Kidney (tissue), 14 donors: ENCODE data around the gene ABCB6. TPM values are rescaled to one million over a fixed set of nuclear protein-coding genes. Genes with fewer than 3 reads are reported as not detected.

Experiments used
- DNase-seq, 5 donors: peaks; one replicate each; pipeline ENCODE4 v3.0.0-alpha.2; 2013 to 2020
- FAIRE-seq: peaks from 2 replicates; lab custom pipeline; 2012; peaks lifted over from hg19 to GRCh38; lab: Jason Lieb, UNC
- H3K27ac ChIP-seq, 2 donors: one replicate each; pipeline ENCODE4 v1.7.0; 2013; ENCODE audit warnings: low read depth in 2 of 2, low read length in 2 of 2, inconsistent platforms in 1 of 2
- H3K27me3 ChIP-seq: one replicate; pipeline ENCODE4 v1.7.1; 2013; ENCODE audit warnings: low read length, inconsistent platforms; ENCODE audit not compliant: control insufficient read depth, insufficient read depth
- H3K36me3 ChIP-seq, 3 donors: one replicate each; pipeline versions ENCODE4 v1.7.0 to v1.7.1; 2013; ENCODE audit warnings: low read length in 3 of 3, control low read depth in 1 of 3, inconsistent platforms in 1 of 3; ENCODE audit not compliant: insufficient read depth in 3 of 3, control insufficient read depth in 2 of 3
- H3K4me1 ChIP-seq, 3 donors: one replicate each; pipeline versions ENCODE4 v1.7.0 to v1.7.1; 2013; ENCODE audit warnings: low read length in 3 of 3, inconsistent platforms in 1 of 3, low read depth in 1 of 3; ENCODE audit not compliant: control insufficient read depth in 2 of 3, insufficient read depth in 2 of 3
- H3K4me3 ChIP-seq, 3 donors: one replicate each; pipeline versions ENCODE4 v1.7.0 to v1.8.1; 2013; ENCODE audit warnings: low read length in 3 of 3, control low read depth in 1 of 3, inconsistent platforms in 1 of 3
- H3K9ac ChIP-seq, 3 donors: one replicate each; pipeline versions ENCODE4 v1.7.0 to v1.7.1; 2013; ENCODE audit warnings: low read length in 3 of 3, control low read depth in 1 of 3, inconsistent platforms in 1 of 3
- H3K9me3 ChIP-seq, 3 donors: one replicate each; pipeline versions ENCODE4 v1.7.0 to v1.7.1; 2013; ENCODE audit warnings: low read length in 3 of 3, control low read depth in 1 of 3, inconsistent platforms in 1 of 3; ENCODE audit not compliant: control insufficient read depth in 2 of 3, insufficient read depth in 1 of 3
- intact Hi-C: fragments of 100-400 bp; cut with DNase I; formaldehyde crosslinking; loops from one replicate; pipeline ENCODE4 v1.11.1; 2022
- polyA plus RNA-seq: library from polyadenylated mRNA; stranded (reverse); fragments of 350-450 nt; fragmentation: Illumina TruSeq; extraction: RNeasy Lipid Tissue Mini Kit (QIAGEN cat#74804); gene quantifications from one replicate; pipeline ENCODE4 v1.2.3, GENCODE V29; 2014; ENCODE audit warnings: low read depth, low replicate concordance; ENCODE audit not compliant: insufficient read depth
- total RNA-seq: library from RNA; stranded (reverse); fragmentation: NEBNext Ultra II Directional; extraction: Animal tissue kit (Norgen Biotek cat#: 25700); gene quantifications from one replicate; pipeline ENCODE4 v1.2.1, GENCODE V29; 2021
- TF ChIP-seq, protein P1 (sequence below): IDR thresholded peaks from 3 replicates; pipeline ENCODE4 v1.5.1; 2012; ENCODE audit warnings: mild to moderate bottlenecking, moderate library complexity, borderline replicate concordance; ENCODE audit not compliant: insufficient read depth; ENCODE audit errors: extremely low read depth
- donor health status: control.
- donor health status: control.
- donor health status: control.
- donor health status: control.
- donor health status: control.
- donor health status: DM: yes; HTN: yes; CAD: no.
- donor health status: Normal renal cell carcinoma (clear cell type).

ABCB6 gene
- total and polyA plus RNA-seq, 2 donors from 2014 or later: 17.8 to 53.6 TPM

DNA sequence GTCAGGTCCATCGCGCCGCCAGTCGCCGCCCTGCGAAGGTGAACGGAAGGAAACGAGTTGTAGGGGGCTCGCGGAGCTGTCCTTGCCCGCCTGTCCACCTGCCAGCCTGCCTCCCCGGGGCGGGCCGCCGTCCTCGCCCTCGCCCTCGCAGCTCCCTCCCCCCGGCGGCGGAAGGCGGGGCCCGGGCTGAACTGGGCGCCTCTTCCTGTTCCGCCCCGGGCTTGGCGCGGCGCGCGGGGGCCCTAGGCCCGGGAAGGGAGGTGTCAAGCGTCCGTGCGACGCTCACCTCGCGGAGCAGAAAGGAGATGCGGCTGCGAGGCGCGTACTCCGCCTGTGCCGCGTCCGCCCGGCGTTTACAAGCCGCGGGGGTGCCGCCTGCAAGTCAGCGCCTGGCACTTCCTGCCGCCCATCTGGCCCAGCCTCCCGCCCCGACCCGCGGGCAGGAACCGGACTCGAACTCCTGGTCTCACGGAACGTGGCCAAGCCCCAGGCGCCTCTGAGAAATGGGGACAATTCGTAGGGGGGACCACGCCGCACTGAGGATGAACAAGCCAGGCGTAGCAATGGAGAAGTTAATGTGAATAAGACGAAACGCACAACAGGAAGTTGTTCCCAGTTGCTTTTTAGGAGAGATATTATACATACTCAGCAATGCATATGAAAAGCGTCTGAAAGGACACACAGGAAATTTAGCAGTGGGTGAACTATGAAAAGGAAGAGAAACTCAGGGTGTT lies 41.8 kb downstream of the ABCB6 start, which contains the start of gene CNPPD1:
Gene CNPPD1, minus strand, starts transcription at position 108 of the 734 bp plus-strand sequence. Its CDS starts 97 bp downstream, at position 11.
- Histone ChIP-seq H3K9ac (peak within 1 kb of the TSS; percentile 78 to 98 (median 78)), H3K4me3 (peak within 1 kb of the TSS; percentile 84 to 95 (median 86)), H3K36me3 (peaks cover 10 to 54% (median 36%) of the 10 kb centered on the region in 3 donors), H3K27ac (peak within 1 kb of the TSS; percentile 97 to 100), H3K9me3 (no peaks in the 10 kb centered on the region), H3K27me3 (no peaks in the 10 kb centered on the region), H3K4me1 (peaks cover 5 to 37% (median 31%) of the 10 kb centered on the region in 3 donors)
- TF ChIP-seq, protein P1, sequence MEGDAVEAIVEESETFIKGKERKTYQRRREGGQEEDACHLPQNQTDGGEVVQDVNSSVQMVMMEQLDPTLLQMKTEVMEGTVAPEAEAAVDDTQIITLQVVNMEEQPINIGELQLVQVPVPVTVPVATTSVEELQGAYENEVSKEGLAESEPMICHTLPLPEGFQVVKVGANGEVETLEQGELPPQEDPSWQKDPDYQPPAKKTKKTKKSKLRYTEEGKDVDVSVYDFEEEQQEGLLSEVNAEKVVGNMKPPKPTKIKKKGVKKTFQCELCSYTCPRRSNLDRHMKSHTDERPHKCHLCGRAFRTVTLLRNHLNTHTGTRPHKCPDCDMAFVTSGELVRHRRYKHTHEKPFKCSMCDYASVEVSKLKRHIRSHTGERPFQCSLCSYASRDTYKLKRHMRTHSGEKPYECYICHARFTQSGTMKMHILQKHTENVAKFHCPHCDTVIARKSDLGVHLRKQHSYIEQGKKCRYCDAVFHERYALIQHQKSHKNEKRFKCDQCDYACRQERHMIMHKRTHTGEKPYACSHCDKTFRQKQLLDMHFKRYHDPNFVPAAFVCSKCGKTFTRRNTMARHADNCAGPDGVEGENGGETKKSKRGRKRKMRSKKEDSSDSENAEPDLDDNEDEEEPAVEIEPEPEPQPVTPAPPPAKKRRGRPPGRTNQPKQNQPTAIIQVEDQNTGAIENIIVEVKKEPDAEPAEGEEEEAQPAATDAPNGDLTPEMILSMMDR: no peak
- DNase-seq (peak; percentile 83 to 97 (median 91)), FAIRE-seq (no peak)
- intact Hi-C loops: no loop called here

DNA sequence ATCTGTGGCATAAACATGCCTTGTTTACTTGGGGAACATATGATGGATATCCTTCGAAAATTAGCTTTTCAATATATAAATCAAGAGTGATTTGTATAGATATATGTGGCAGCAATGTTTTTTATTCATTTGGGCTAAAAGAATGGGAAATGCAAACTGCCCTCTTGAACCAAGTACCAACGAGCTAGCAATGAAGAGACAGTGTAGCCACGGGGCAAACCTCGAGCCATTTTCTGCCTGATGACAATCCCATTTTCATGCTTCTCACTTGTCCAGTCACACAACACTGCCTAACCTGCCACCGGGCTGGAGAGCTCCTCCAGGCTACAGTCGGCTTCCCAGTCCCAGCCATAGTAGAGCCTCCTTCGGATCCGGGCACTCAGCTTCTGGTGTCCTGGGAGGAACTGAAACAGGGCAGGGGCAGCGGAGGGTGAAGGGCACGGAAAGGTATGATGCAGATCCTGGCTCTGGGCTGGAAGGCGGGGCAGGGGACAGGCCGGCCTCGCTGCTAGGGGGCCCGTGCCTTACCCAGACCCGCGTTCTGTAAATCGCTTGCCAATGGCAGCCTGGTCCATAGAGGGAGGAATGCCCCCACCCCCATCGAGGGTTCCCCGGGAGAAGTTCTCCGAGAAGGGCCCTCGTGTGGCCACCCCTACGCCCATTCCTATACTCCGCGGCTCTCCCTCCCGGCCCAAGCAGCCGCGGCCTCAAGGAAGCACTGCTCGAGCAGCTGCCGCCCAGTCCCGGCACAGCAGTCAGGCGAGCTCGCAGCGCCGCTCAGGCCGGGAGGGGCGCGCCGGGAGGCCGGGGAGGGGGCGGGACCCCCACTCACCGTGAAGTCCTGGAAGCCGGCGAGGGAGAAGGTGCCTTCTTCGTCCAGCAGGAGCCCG lies 42.6 kb downstream of the ABCB6 start:
- Histone ChIP-seq H3K9ac (peak overlapping the region; percentile 50 to 98 (median 72)), H3K4me1 (peaks cover 5 to 42% (median 37%) of the 10 kb centered on the region in 3 donors), H3K9me3 (no peaks in the 10 kb centered on the region), H3K27me3 (no peaks in the 10 kb centered on the region), H3K4me3 (peak overlapping the region; percentile 84 to 95 (median 86)), H3K36me3 (peaks cover 7 to 48% (median 29%) of the 10 kb centered on the region in 3 donors), H3K27ac (peak overlapping the region; percentile 97 to 100)
- no peak for FAIRE-seq
- TF ChIP-seq, protein P1: no peak
- peak in 4 of 5 donors; percentile 57 to 92 (median 66) for DNase-seq
- intact Hi-C loops: no loop called here

DNA sequence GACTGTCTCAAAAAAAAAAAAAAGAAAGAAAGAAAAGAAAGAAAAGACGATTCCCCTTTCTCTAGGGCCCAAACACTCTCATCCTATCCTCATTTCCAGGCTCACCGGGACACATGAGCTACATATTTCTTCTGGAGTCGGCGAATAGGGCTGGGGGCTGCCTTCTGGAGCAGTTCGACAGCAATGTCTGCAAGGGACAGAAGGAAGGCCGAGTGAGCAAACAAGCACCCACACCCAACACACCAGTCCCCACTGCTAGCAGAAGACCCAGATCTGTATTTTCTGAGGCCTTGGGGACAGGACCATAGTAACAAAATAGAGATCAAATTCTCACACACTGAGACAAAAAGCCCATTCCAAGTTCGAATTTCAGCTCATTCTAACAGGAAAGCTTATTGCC lies 43.3 kb downstream of the ABCB6 start:
- H3K9me3 ChIP-seq: no peaks in the 10 kb centered on the region
- H3K27me3 ChIP-seq: no peaks in the 10 kb centered on the region
- DNase-seq: no peak
- H3K4me3 ChIP-seq: peak overlapping the region; percentile 84 to 95 (median 86)
- TF ChIP-seq, protein P1: no peak
- H3K27ac ChIP-seq: peak overlapping the region; percentile 97 to 100
- peak overlapping the region in 1 of 3 donors; percentile 98 for H3K9ac ChIP-seq
- H3K4me1 ChIP-seq: peaks cover 5 to 44% (median 44%) of the 10 kb centered on the region in 3 donors
- FAIRE-seq: no peak
- peaks cover 5 to 41% (median 22%) of the 10 kb centered on the region in 3 donors for H3K36me3 ChIP-seq
- intact Hi-C loops: no loop called here
